Tibial nerve (tissue), 4 donors: ENCODE measurements around the gene IRF2BPL. TPM values are rescaled to one million over a fixed set of nuclear protein-coding genes. Genes with fewer than 3 reads are reported as not detected.

ENCODE experiments used
- DNase-seq, 2 donors: peaks; one replicate each; pipeline ENCODE4 v3.0.0-alpha.2; 2019; ENCODE audit warnings: low spot score in 2 of 2
- H3K27ac ChIP-seq, 4 donors: fragments of 200-600 bp; sonication (generic) in 3 of 4; one replicate each; pipeline ENCODE4 v1.5.1; 2017 to 2019; ENCODE audit warnings: mild to moderate bottlenecking in 1 of 4
- H3K27me3 ChIP-seq, 2 donors: fragments of 200-600 bp; sonication (generic) in 1 of 2; one replicate each; pipeline versions ENCODE4 v1.5.1 to v1.6.0; 2017 to 2019
- H3K36me3 ChIP-seq, 3 donors: fragments of 200-600 bp; sonication (generic); one replicate each; pipeline ENCODE4 v1.5.1; 2018 to 2019
- H3K4me1 ChIP-seq, 4 donors: fragments of 200-600 bp; sonication (generic) in 3 of 4; one replicate each; pipeline ENCODE4 v1.5.1; 2017 to 2019
- H3K4me3 ChIP-seq, 4 donors: fragments of 200-600 bp; sonication (generic) in 3 of 4; one replicate each; pipeline ENCODE4 v1.5.1; 2017 to 2019; ENCODE audit warnings: mild to moderate bottlenecking in 1 of 4, moderate library complexity in 1 of 4
- H3K9me3 ChIP-seq, 4 donors: fragments of 200-600 bp; sonication (generic) in 3 of 4; one replicate each; pipeline ENCODE4 v1.5.1; 2017 to 2019
- CTCF ChIP-seq, 5 experiments: fragments of 200-600 bp in 3 of 5; fragments of 450-650 bp in 2 of 5; sonication (generic) in 3 of 5; IDR thresholded peaks; one replicate each; pipeline ENCODE4 v1.5.1; 2016 to 2019; ENCODE audit warnings: antibody characterized with exemption in 5 of 5, mild to moderate bottlenecking in 3 of 5, moderate library complexity in 2 of 5
- EP300 ChIP-seq, 2 donors: sonication (generic); formaldehyde crosslinking; IDR thresholded peaks; one replicate each; pipeline ENCODE4 v1.6.1; 2017; ENCODE audit warnings: antibody characterized with exemption in 2 of 2, mild to moderate bottlenecking in 1 of 2
- POLR2A ChIP-seq, 2 donors: fragments of 450-650 bp; IDR thresholded peaks; one replicate each; pipeline ENCODE4 v1.6.1; 2017; ENCODE audit warnings: antibody characterized with exemption in 2 of 2, mild to moderate bottlenecking in 2 of 2, moderate library complexity in 2 of 2
- WGBS, 2 donors: methylation state at CpG; one replicate each; pipeline ENCODE4 v1.1.5; 2018; 5-methylcytosine and 5-hydroxymethylcytosine counted together
- total RNA-seq, 4 donors: library from RNA; depleted of rRNA; stranded (reverse); fragments of >200 nt; gene quantifications; one replicate each; pipeline ENCODE4 v1.1.0, GENCODE V29; 2016

IRF2BPL gene
- total RNA-seq, 4 donors from 2014 or later: 52.4 to 69.2 (median 60.7) TPM

DNA sequence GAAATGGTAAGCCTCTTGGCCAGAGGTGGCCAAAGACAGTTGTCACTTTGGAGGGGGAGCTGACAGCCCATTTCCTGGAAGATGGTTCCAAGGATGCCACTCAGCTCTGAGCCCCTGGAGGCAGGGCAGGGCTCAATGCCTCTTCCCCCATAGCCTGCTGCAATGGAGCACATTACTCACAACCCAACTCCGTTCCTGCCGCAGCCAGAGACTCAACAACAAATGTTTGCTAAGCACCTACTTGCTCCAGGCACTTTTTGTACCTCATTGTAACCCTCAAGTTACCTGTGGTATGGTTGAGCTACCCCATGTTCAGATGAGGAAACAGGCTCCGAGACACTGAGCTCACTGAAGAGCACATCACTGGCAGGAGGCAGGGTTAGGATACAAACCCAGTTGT, 19.5 kb downstream of the IRF2BPL start:
- no peak for DNase-seq
- no peaks in the 10 kb centered on the region for H3K9me3 ChIP-seq
- no peak overlapping the region for H3K27ac ChIP-seq
- TF ChIP-seq CTCF (IDR thresholded peaks at IDR 0.05): no peak
- no peak for TF ChIP-seq POLR2A (IDR thresholded peaks at IDR 0.05)
- no peak for TF ChIP-seq EP300 (IDR thresholded peaks at IDR 0.05)
- no peaks in the 10 kb centered on the region for H3K27me3 ChIP-seq
- peaks cover 0 to 57% (median 26%) of the 10 kb centered on the region in 4 donors for H3K4me1 ChIP-seq
- no peaks in the 10 kb centered on the region for H3K36me3 ChIP-seq
- 94 to 98% methylated on average over 3 of the region's 3 CpGs for WGBS, 2 donors
- H3K4me3 ChIP-seq: no peak overlapping the region

GRCh38 chr14:77008541-77008940, 20.0 kb downstream of the IRF2BPL start:
- no peaks in the 10 kb centered on the region for H3K27me3 ChIP-seq
- H3K27ac ChIP-seq: peak overlapping the region in 2 of 4 donors; percentile 74 to 76
- no peak overlapping the region for H3K4me3 ChIP-seq
- H3K9me3 ChIP-seq: no peaks in the 10 kb centered on the region
- DNase-seq: no peak
- H3K4me1 ChIP-seq: peaks cover 0 to 52% (median 24%) of the 10 kb centered on the region in 4 donors
- H3K36me3 ChIP-seq: no peaks in the 10 kb centered on the region
- WGBS, 2 donors: 92 to 95% methylated on average over 4 of the region's 4 CpGs
- TF ChIP-seq CTCF (IDR thresholded peaks at IDR 0.05): no peak
- TF ChIP-seq EP300 (IDR thresholded peaks at IDR 0.05): no peak

DNA sequence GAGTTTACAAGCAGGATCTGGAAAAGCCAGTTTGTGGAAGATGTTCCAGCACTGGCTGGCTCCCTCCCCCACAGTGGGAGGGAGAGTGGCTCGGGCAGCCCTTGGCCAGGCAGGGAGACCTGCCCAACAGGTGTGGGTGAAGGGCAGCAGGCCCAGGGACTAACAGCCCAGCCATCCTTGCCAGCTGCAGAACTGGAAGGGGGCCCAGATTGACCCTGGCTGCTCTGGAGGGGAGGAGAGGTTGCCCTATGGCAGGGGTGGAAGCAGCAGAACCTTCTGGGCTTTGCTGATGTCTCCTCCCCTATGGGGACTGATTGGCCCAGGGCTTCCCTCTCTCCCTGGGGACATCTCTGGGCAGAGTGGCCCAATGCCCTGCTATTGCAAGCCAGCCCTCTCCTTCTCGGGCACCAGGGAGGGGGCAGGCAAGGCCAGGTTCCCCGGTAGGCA, 20.5 kb downstream of the IRF2BPL start:
- Histone ChIP-seq H3K36me3 (no peaks in the 10 kb centered on the region), H3K4me3 (no peak overlapping the region), H3K9me3 (no peaks in the 10 kb centered on the region), H3K27me3 (no peaks in the 10 kb centered on the region), H3K27ac (peak overlapping the region in 3 of 4 donors; percentile 40 to 76 (median 74)), H3K4me1 (peaks cover 0 to 47% (median 24%) of the 10 kb centered on the region in 4 donors)
- no peak for DNase-seq
- no peak for TF ChIP-seq POLR2A (IDR thresholded peaks at IDR 0.05)
- no peak for TF ChIP-seq CTCF (IDR thresholded peaks at IDR 0.05)
- 26 to 44% methylated on average over 3 of the region's 3 CpGs for WGBS, 2 donors

GRCh38 chr14:77007183-77007974, 21.1 kb downstream of the IRF2BPL start:
- DNase-seq: no peak
- Histone ChIP-seq H3K36me3 (no peaks in the 10 kb centered on the region), H3K4me1 (peaks cover 0 to 44% (median 21%) of the 10 kb centered on the region in 4 donors), H3K27ac (peak overlapping the region in 3 of 4 donors; percentile 40 to 76 (median 74)), H3K27me3 (no peaks in the 10 kb centered on the region), H3K4me3 (no peak overlapping the region), H3K9me3 (no peaks in the 10 kb centered on the region)
- WGBS, 2 donors: 52 to 58% methylated on average over 18 of the region's 18 CpGs
- TF ChIP-seq POLR2A (IDR thresholded peaks at IDR 0.05) (no peak), EP300 (IDR thresholded peaks at IDR 0.05) (peak in 1 of 2 donors; percentile 68), CTCF (IDR thresholded peaks at IDR 0.05) (no peak)

DNA sequence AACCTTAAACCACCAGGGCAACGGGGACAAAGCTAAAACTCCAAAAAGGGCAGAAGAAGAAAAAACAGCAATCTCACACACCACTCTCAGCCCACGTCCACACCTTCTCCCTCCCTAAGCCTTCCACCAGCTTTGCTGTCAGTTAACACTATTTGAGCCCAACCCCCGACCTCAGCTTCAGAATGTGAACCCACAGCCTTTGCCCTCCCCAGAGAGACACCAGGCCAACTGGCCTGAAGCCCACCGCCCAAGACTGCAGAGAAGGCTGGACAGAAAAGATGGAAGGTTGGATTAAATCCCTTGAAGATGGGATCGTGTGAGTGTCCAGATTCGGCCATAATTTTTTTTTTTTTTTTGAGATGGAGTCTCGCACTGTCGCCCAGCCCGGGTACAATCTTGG, 22.4 kb downstream of the IRF2BPL start:
- peaks cover 0 to 40% (median 19%) of the 10 kb centered on the region in 4 donors for H3K4me1 ChIP-seq
- peak overlapping the region in 2 of 4 donors; percentile 74 to 76 for H3K27ac ChIP-seq
- 44 to 49% methylated on average over 9 of the region's 9 CpGs for WGBS, 2 donors
- no peak for DNase-seq
- H3K27me3 ChIP-seq: no peaks in the 10 kb centered on the region
- no peak overlapping the region for H3K4me3 ChIP-seq
- no peaks in the 10 kb centered on the region for H3K36me3 ChIP-seq
- TF ChIP-seq EP300 (IDR thresholded peaks at IDR 0.05) (no peak), CTCF (IDR thresholded peaks at IDR 0.05) (peak in 1 of 5 experiments; percentile 2)
- H3K9me3 ChIP-seq: no peaks in the 10 kb centered on the region
